ENCODE measurements around the gene PFKL. TPM values are rescaled to one million over a fixed set of nuclear protein-coding genes. Genes with fewer than 3 reads are reported as not detected.
"Not testable (repeated sequence)": the region's sequence is repeated elsewhere in the genome, so short reads cannot be mapped to it uniquely, and the experiment has no call there.

PFKL gene
- polyA plus RNA-seq, 1 experiment = 44.3 TPM

GRCh38 chr21:44300262-44300959, 558 bp downstream of the PFKL start:
- Histone ChIP-seq H3K27ac (ENCODE audit: low read depth, low read length) (no peak overlapping the region), H3K27me3 (ENCODE audit: control insufficient read depth, insufficient read depth, low read length) (peaks cover 3% of the 10 kb centered on the region), H3K9me3 (ENCODE audit: control insufficient read depth, insufficient read depth, low read length) (no peaks in the 10 kb centered on the region), H3K4me3 (ENCODE audit: low read depth, low read length) (peak overlapping the region; percentile 71)
- TF ChIP-seq, protein P1, sequence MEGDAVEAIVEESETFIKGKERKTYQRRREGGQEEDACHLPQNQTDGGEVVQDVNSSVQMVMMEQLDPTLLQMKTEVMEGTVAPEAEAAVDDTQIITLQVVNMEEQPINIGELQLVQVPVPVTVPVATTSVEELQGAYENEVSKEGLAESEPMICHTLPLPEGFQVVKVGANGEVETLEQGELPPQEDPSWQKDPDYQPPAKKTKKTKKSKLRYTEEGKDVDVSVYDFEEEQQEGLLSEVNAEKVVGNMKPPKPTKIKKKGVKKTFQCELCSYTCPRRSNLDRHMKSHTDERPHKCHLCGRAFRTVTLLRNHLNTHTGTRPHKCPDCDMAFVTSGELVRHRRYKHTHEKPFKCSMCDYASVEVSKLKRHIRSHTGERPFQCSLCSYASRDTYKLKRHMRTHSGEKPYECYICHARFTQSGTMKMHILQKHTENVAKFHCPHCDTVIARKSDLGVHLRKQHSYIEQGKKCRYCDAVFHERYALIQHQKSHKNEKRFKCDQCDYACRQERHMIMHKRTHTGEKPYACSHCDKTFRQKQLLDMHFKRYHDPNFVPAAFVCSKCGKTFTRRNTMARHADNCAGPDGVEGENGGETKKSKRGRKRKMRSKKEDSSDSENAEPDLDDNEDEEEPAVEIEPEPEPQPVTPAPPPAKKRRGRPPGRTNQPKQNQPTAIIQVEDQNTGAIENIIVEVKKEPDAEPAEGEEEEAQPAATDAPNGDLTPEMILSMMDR (IDR thresholded peaks at IDR 0.05; ENCODE audit: low read depth, low read length) = no peak
- CTCF ChIA-PET = no interaction called here
- POLR2A ChIA-PET = no interaction called here
- no peak for DNase-seq (ENCODE audit: low read depth, low spot score)

- TF ChIP-seq, protein P1 (IDR thresholded peaks at IDR 0.05; ENCODE audit: low read depth, low read length) = no peak
- H3K27ac ChIP-seq (ENCODE audit: low read depth, low read length) = no peak overlapping the region
- no peaks in the 10 kb centered on the region for H3K9me3 ChIP-seq (ENCODE audit: control insufficient read depth, insufficient read depth, low read length)
- ChIA-PET POLR2A (no interaction called here), CTCF (no interaction called here)
- DNase-seq (ENCODE audit: low read depth, low spot score) = no peak
- H3K27me3 ChIP-seq (ENCODE audit: control insufficient read depth, insufficient read depth, low read length) = no peaks in the 10 kb centered on the region
- H3K4me3 ChIP-seq (ENCODE audit: low read depth, low read length) = peak overlapping the region; percentile 71
Measured at GRCh38 chr21:44301141-44301540, 1.3 kb downstream of the PFKL start.

- no peak overlapping the region for H3K27ac ChIP-seq (ENCODE audit: low read depth, low read length)
- ChIA-PET CTCF (no interaction called here), POLR2A (no interaction called here)
- TF ChIP-seq, protein P1 (IDR thresholded peaks at IDR 0.05; ENCODE audit: low read depth, low read length) = no peak
- DNase-seq (ENCODE audit: low read depth, low spot score) = no peak
- H3K4me3 ChIP-seq (ENCODE audit: low read depth, low read length) = no peak overlapping the region
- no peaks in the 10 kb centered on the region for H3K27me3 ChIP-seq (ENCODE audit: control insufficient read depth, insufficient read depth, low read length)
- H3K9me3 ChIP-seq (ENCODE audit: control insufficient read depth, insufficient read depth, low read length) = no peaks in the 10 kb centered on the region
Measured at GRCh38 chr21:44301961-44302406, 2.1 kb downstream of the PFKL start.

DNA sequence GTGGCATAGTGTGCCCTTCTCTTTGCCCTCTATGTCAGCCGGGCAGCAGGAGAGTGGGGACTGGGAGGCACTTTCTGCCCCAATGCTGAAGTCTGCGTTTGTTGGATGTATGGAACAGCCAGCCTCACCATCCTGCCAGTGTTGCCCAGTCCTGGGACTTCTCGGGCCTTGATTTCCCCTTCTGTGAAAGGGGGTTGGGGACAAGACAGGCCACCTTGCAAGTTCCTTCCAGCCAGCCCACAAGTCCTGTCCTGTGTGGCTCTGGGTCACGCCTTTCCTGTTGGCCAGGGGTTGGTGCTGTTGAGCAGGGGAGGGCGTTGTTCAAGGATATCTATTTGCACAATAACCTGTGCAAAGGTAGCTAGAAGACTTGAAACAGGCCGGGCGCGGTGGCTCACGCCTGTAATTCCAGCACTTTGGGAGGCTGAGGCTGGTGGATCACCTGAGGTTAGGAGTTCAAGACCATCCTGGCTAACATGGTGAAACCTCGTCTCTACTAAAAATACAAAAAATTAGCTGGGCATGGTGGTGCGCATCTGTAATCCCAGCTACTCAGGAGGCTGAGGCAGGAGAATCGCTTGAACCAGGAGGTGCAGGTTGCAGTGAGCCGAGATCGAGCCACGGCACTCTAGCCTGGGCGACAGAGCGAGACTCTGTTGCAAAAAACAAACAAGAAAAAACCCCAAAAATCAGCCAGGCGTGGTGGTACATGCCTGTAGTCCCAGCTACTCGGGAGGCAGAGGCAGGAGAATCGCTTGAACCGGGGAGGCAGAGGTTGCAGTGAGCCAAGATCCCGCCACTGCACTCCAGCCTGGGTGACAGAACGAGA, 2.9 kb downstream of the PFKL start:
- POLR2A ChIA-PET = interaction anchor here (1.4 kb wide), 1 partner anchor 36 kb away, joined by 3 read pairs; no protein-coding TSS in a partner anchor
- not testable (repeated sequence) for H3K4me3 ChIP-seq (ENCODE audit: low read depth, low read length); H3K9me3 ChIP-seq (ENCODE audit: control insufficient read depth, insufficient read depth, low read length); H3K27me3 ChIP-seq (ENCODE audit: control insufficient read depth, insufficient read depth, low read length); H3K27ac ChIP-seq (ENCODE audit: low read depth, low read length); DNase-seq (ENCODE audit: low read depth, low spot score)
- CTCF ChIA-PET = interaction anchor here (0.7 to 1.6 kb wide), 2 partner anchors 491 to 991 kb away, joined by 3 to 5 read pairs; no protein-coding TSS in a partner anchor

- Histone ChIP-seq H3K9me3 (ENCODE audit: control insufficient read depth, insufficient read depth, low read length) (no peaks in the 10 kb centered on the region), H3K27ac (ENCODE audit: low read depth, low read length) (no peak overlapping the region), H3K27me3 (ENCODE audit: control insufficient read depth, insufficient read depth, low read length) (no peaks in the 10 kb centered on the region), H3K4me3 (ENCODE audit: low read depth, low read length) (no peak overlapping the region)
- ChIA-PET CTCF (interaction anchor here (0.7 to 1.8 kb wide), 4 partner anchors 8 to 992 kb away, joined by 3 to 5 read pairs (median 4); no protein-coding TSS in a partner anchor), POLR2A (interaction anchor here (1.4 kb wide), 1 partner anchor 35 kb away, joined by 3 read pairs; no protein-coding TSS in a partner anchor)
- TF ChIP-seq, protein P1 (IDR thresholded peaks at IDR 0.05; ENCODE audit: low read depth, low read length) = no peak
- no peak for DNase-seq (ENCODE audit: low read depth, low spot score)
Measured at GRCh38 chr21:44303490-44303981, 3.7 kb downstream of the PFKL start.
